HEK293 (cell line): ENCODE results near the gene ENO3.

Source experiments
- HOXA7 ChIP-seq: sonication (generic); formaldehyde crosslinking; IDR thresholded peaks from 2 replicates; pipeline ENCODE4 v1.8.1; 2022; ENCODE audit warnings: missing genetic modification reagents, borderline replicate concordance
- MZF1 ChIP-seq: fragments of 450-650 bp; formaldehyde crosslinking; IDR thresholded peaks from 2 replicates; pipeline ENCODE4 v1.5.1; 2017; ENCODE audit warnings: missing biosample characterization, missing genetic modification characterization, borderline replicate concordance
- PRDM1 ChIP-seq: fragments of 450-650 bp; formaldehyde crosslinking; IDR thresholded peaks from 2 replicates; pipeline ENCODE4; 2016; ENCODE audit warnings: missing biosample characterization, missing genetic modification characterization
- SP2 ChIP-seq: fragments of 450-650 bp; formaldehyde crosslinking; IDR thresholded peaks from 2 replicates; pipeline ENCODE4 v1.5.1; 2016; ENCODE audit warnings: missing biosample characterization, missing genetic modification characterization
- ZFP37 ChIP-seq: fragments of 450-650 bp; formaldehyde crosslinking; IDR thresholded peaks from 2 replicates; pipeline ENCODE4 v1.5.1; 2016; ENCODE audit warnings: missing biosample characterization, missing genetic modification characterization
- ZNF394 ChIP-seq: fragments of 450-650 bp; formaldehyde crosslinking; IDR thresholded peaks from 2 replicates; pipeline ENCODE4 v1.5.1; 2016; ENCODE audit warnings: missing biosample characterization, missing genetic modification characterization, mild to moderate bottlenecking, moderate library complexity, borderline replicate concordance
- ZNF510 ChIP-seq: fragments of 450-650 bp; formaldehyde crosslinking; IDR thresholded peaks from 2 replicates; pipeline ENCODE4 v1.5.1; 2018; ENCODE audit warnings: mild to moderate bottlenecking, missing genetic modification characterization, missing biosample characterization; ENCODE audit not compliant: insufficient replicate concordance
- ZNF571 ChIP-seq: fragments of 450-650 bp; formaldehyde crosslinking; IDR thresholded peaks from 2 replicates; pipeline ENCODE4 v1.5.0; 2017; ENCODE audit warnings: missing biosample characterization, missing genetic modification characterization
- ZNF747 ChIP-seq: fragments of 450-650 bp; formaldehyde crosslinking; IDR thresholded peaks from 2 replicates; pipeline ENCODE4 v1.5.1; 2016; ENCODE audit warnings: missing biosample characterization, missing genetic modification characterization
- ZNF791 ChIP-seq: fragments of 450-650 bp; formaldehyde crosslinking; IDR thresholded peaks from 2 replicates; pipeline ENCODE4 v1.5.1; 2016; ENCODE audit warnings: missing biosample characterization, missing genetic modification characterization
- TF ChIP-seq, protein P1 (sequence below): fragments of 450-650 bp; formaldehyde crosslinking; optimal IDR thresholded peaks from 2 replicates; pipeline ENCODE3; 2016; ENCODE audit warnings: missing biosample characterization, mild to moderate bottlenecking, missing genetic modification characterization
- TF ChIP-seq, protein P2 (sequence below): fragments of 450-650 bp; formaldehyde crosslinking; IDR thresholded peaks from 2 replicates; pipeline ENCODE4 v1.5.1; 2017; ENCODE audit warnings: missing biosample characterization, missing genetic modification characterization
- TF ChIP-seq, protein P3 (sequence below): fragments of 450-650 bp; IDR thresholded peaks from 2 replicates; pipeline ENCODE4 v1.5.1; 2018; ENCODE audit warnings: missing biosample characterization, mild to moderate bottlenecking, missing genetic modification characterization
- TF ChIP-seq, protein P4 (sequence below): fragments of 450-650 bp; formaldehyde crosslinking; IDR thresholded peaks from 2 replicates; pipeline ENCODE4 v1.5.1; 2016; ENCODE audit warnings: missing biosample characterization, missing genetic modification characterization
- TF ChIP-seq, protein P5 (sequence below): fragments of 450-650 bp; formaldehyde crosslinking; IDR thresholded peaks from 2 replicates; pipeline ENCODE4 v1.5.1; 2016; ENCODE audit warnings: missing biosample characterization, missing genetic modification characterization
- TF ChIP-seq, protein P6 (sequence below): fragments of 450-650 bp; formaldehyde crosslinking; IDR thresholded peaks from 2 replicates; pipeline ENCODE4 v1.5.1; 2016; ENCODE audit warnings: missing biosample characterization, missing genetic modification characterization
- TF ChIP-seq, protein P7 (sequence below): fragments of 450-650 bp; formaldehyde crosslinking; IDR thresholded peaks from 2 replicates; pipeline ENCODE4 v1.5.1; 2016; ENCODE audit warnings: missing biosample characterization, missing genetic modification characterization, low read depth
- TF ChIP-seq, protein P8 (sequence below): fragments of 450-650 bp; formaldehyde crosslinking; IDR thresholded peaks from 2 replicates; pipeline ENCODE4 v1.5.1; 2016; ENCODE audit warnings: missing biosample characterization, missing genetic modification characterization, borderline replicate concordance

ENO3 gene

DNA sequence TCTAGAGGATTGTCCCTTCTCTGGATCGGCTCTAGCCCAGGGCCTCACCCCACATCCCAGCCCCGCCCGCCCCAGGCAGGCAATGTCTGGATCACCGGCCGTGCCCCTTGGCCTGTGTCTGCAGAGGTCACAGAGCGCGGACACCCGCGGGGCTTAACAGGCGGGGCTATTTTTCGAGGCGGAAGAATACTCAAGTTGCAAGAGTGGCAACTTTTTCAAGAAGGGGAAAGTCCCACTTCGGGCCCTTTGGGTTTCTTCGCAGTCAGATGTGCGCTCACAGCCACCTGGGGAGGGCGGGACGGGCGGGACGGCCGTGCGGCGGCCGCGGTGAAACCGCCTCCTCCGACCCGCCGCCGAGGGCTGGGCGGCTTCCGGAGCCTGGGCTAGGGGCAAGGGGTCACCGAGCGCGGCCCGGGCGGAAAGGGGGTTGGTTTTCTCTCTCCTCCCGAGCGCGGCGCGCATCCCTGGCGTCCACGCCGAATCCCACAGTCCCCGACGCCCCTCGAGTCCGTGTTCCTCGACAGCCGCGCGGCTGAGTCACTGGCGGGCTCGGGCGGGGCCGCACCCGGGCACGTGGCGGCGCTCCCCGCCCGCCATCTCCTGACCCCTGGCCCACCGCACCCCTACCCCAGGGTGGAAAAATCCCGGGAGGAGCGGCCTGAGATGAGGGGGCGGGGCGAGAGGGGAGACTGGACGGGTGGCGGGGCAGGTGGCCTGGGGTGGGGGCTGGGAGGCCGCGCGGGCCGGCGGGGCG lies 1.4 kb upstream of the ENO3 start (continued):
- TF ChIP-seq, protein P1, sequence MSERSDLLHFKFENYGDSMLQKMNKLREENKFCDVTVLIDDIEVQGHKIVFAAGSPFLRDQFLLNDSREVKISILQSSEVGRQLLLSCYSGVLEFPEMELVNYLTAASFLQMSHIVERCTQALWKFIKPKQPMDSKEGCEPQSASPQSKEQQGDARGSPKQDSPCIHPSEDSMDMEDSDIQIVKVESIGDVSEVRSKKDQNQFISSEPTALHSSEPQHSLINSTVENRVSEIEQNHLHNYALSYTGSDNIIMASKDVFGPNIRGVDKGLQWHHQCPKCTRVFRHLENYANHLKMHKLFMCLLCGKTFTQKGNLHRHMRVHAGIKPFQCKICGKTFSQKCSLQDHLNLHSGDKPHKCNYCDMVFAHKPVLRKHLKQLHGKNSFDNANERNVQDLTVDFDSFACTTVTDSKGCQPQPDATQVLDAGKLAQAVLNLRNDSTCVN (tag by site-specific recombination): peak; percentile 96
- TF ChIP-seq SP2 (tag by site-specific recombination): peak; percentile 43
- TF ChIP-seq, protein P2, sequence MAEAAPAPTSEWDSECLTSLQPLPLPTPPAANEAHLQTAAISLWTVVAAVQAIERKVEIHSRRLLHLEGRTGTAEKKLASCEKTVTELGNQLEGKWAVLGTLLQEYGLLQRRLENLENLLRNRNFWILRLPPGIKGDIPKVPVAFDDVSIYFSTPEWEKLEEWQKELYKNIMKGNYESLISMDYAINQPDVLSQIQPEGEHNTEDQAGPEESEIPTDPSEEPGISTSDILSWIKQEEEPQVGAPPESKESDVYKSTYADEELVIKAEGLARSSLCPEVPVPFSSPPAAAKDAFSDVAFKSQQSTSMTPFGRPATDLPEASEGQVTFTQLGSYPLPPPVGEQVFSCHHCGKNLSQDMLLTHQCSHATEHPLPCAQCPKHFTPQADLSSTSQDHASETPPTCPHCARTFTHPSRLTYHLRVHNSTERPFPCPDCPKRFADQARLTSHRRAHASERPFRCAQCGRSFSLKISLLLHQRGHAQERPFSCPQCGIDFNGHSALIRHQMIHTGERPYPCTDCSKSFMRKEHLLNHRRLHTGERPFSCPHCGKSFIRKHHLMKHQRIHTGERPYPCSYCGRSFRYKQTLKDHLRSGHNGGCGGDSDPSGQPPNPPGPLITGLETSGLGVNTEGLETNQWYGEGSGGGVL (tag by site-specific recombination): peak; percentile 81
- no peak for TF ChIP-seq ZNF747 (tag by site-specific recombination)
- TF ChIP-seq, protein P3, sequence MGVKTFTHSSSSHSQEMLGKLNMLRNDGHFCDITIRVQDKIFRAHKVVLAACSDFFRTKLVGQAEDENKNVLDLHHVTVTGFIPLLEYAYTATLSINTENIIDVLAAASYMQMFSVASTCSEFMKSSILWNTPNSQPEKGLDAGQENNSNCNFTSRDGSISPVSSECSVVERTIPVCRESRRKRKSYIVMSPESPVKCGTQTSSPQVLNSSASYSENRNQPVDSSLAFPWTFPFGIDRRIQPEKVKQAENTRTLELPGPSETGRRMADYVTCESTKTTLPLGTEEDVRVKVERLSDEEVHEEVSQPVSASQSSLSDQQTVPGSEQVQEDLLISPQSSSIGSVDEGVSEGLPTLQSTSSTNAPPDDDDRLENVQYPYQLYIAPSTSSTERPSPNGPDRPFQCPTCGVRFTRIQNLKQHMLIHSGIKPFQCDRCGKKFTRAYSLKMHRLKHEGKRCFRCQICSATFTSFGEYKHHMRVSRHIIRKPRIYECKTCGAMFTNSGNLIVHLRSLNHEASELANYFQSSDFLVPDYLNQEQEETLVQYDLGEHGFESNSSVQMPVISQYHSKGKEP (tag by site-specific recombination): no peak
- TF ChIP-seq ZFP37 (tag by site-specific recombination): no peak
- TF ChIP-seq, protein P4, sequence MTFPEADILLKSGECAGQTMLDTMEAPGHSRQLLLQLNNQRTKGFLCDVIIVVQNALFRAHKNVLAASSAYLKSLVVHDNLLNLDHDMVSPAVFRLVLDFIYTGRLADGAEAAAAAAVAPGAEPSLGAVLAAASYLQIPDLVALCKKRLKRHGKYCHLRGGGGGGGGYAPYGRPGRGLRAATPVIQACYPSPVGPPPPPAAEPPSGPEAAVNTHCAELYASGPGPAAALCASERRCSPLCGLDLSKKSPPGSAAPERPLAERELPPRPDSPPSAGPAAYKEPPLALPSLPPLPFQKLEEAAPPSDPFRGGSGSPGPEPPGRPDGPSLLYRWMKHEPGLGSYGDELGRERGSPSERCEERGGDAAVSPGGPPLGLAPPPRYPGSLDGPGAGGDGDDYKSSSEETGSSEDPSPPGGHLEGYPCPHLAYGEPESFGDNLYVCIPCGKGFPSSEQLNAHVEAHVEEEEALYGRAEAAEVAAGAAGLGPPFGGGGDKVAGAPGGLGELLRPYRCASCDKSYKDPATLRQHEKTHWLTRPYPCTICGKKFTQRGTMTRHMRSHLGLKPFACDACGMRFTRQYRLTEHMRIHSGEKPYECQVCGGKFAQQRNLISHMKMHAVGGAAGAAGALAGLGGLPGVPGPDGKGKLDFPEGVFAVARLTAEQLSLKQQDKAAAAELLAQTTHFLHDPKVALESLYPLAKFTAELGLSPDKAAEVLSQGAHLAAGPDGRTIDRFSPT (tag by site-specific recombination): 0 out of 2 replicates have a peak, but pooled peaks have one; percentile 56
- TF ChIP-seq ZNF791 (tag by site-specific recombination): no peak
- TF ChIP-seq, protein P5, sequence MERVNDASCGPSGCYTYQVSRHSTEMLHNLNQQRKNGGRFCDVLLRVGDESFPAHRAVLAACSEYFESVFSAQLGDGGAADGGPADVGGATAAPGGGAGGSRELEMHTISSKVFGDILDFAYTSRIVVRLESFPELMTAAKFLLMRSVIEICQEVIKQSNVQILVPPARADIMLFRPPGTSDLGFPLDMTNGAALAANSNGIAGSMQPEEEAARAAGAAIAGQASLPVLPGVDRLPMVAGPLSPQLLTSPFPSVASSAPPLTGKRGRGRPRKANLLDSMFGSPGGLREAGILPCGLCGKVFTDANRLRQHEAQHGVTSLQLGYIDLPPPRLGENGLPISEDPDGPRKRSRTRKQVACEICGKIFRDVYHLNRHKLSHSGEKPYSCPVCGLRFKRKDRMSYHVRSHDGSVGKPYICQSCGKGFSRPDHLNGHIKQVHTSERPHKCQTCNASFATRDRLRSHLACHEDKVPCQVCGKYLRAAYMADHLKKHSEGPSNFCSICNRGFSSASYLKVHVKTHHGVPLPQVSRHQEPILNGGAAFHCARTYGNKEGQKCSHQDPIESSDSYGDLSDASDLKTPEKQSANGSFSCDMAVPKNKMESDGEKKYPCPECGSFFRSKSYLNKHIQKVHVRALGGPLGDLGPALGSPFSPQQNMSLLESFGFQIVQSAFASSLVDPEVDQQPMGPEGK (tag by site-specific recombination): peak; percentile 69
- TF ChIP-seq, protein P6, sequence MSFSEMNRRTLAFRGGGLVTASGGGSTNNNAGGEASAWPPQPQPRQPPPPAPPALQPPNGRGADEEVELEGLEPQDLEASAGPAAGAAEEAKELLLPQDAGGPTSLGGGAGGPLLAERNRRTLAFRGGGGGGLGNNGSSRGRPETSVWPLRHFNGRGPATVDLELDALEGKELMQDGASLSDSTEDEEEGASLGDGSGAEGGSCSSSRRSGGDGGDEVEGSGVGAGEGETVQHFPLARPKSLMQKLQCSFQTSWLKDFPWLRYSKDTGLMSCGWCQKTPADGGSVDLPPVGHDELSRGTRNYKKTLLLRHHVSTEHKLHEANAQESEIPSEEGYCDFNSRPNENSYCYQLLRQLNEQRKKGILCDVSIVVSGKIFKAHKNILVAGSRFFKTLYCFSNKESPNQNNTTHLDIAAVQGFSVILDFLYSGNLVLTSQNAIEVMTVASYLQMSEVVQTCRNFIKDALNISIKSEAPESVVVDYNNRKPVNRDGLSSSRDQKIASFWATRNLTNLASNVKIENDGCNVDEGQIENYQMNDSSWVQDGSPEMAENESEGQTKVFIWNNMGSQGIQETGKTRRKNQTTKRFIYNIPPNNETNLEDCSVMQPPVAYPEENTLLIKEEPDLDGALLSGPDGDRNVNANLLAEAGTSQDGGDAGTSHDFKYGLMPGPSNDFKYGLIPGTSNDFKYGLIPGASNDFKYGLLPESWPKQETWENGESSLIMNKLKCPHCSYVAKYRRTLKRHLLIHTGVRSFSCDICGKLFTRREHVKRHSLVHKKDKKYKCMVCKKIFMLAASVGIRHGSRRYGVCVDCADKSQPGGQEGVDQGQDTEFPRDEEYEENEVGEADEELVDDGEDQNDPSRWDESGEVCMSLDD: peak; percentile 88
- no peak for TF ChIP-seq ZNF571 (tag by site-specific recombination)
- TF ChIP-seq HOXA7: no peak
- TF ChIP-seq MZF1 (tag by site-specific recombination): no peak
- TF ChIP-seq, protein P7, sequence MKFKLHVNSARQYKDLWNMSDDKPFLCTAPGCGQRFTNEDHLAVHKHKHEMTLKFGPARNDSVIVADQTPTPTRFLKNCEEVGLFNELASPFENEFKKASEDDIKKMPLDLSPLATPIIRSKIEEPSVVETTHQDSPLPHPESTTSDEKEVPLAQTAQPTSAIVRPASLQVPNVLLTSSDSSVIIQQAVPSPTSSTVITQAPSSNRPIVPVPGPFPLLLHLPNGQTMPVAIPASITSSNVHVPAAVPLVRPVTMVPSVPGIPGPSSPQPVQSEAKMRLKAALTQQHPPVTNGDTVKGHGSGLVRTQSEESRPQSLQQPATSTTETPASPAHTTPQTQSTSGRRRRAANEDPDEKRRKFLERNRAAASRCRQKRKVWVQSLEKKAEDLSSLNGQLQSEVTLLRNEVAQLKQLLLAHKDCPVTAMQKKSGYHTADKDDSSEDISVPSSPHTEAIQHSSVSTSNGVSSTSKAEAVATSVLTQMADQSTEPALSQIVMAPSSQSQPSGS (tag by site-specific recombination): no peak
- no peak for TF ChIP-seq ZNF510
- TF ChIP-seq PRDM1 (tag by site-specific recombination): no peak
- TF ChIP-seq ZNF394 (tag by site-specific recombination): no peak
- TF ChIP-seq, protein P8, sequence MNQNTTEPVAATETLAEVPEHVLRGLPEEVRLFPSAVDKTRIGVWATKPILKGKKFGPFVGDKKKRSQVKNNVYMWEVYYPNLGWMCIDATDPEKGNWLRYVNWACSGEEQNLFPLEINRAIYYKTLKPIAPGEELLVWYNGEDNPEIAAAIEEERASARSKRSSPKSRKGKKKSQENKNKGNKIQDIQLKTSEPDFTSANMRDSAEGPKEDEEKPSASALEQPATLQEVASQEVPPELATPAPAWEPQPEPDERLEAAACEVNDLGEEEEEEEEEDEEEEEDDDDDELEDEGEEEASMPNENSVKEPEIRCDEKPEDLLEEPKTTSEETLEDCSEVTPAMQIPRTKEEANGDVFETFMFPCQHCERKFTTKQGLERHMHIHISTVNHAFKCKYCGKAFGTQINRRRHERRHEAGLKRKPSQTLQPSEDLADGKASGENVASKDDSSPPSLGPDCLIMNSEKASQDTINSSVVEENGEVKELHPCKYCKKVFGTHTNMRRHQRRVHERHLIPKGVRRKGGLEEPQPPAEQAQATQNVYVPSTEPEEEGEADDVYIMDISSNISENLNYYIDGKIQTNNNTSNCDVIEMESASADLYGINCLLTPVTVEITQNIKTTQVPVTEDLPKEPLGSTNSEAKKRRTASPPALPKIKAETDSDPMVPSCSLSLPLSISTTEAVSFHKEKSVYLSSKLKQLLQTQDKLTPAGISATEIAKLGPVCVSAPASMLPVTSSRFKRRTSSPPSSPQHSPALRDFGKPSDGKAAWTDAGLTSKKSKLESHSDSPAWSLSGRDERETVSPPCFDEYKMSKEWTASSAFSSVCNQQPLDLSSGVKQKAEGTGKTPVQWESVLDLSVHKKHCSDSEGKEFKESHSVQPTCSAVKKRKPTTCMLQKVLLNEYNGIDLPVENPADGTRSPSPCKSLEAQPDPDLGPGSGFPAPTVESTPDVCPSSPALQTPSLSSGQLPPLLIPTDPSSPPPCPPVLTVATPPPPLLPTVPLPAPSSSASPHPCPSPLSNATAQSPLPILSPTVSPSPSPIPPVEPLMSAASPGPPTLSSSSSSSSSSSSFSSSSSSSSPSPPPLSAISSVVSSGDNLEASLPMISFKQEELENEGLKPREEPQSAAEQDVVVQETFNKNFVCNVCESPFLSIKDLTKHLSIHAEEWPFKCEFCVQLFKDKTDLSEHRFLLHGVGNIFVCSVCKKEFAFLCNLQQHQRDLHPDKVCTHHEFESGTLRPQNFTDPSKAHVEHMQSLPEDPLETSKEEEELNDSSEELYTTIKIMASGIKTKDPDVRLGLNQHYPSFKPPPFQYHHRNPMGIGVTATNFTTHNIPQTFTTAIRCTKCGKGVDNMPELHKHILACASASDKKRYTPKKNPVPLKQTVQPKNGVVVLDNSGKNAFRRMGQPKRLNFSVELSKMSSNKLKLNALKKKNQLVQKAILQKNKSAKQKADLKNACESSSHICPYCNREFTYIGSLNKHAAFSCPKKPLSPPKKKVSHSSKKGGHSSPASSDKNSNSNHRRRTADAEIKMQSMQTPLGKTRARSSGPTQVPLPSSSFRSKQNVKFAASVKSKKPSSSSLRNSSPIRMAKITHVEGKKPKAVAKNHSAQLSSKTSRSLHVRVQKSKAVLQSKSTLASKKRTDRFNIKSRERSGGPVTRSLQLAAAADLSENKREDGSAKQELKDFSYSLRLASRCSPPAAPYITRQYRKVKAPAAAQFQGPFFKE (tag by site-specific recombination): no peak
